ENCODE measurements around the gene TBC1D21. TPM values are rescaled to one million over a fixed set of nuclear protein-coding genes. Genes with fewer than 3 reads are reported as not detected.

Gene TBC1D21
- total and polyA plus RNA-seq, 2 of the 8 experiments (the other 6 are each of a cell fraction or from before 2014, with no cell fraction given): not detected

DNA sequence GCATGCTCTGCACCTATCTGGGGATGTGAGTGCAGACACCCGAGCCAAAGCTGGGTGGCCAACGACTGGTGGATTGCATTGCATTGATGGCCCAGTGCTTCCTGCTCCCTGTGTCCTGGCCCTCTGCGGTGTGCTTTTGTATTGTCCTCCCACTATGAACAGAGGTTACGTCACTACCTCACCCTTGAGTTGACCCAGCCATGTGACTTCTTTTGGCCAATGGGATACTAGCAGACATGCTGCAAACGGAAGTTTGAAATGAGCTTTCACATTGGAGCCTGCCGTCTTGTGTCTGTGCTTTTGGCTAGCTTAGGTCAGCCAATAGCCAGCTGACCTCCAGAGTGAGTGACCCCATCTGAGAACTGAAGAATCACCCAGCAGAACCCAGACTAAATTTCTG is 15.3 kb upstream of the TBC1D21 start:
- no peak overlapping the region for H4K8ac ChIP-seq (ENCODE audit: extremely low read depth, insufficient read depth, low read length)
- H3K18ac ChIP-seq (ENCODE audit: extremely low read depth, low read length): no peak overlapping the region
- H3K23me2 ChIP-seq (ENCODE audit: low read depth, low read length): no peaks in the 10 kb centered on the region; the same call in 1 of the 2 replicates
- peak overlapping the region; percentile 29; the same call in 1 of the 2 replicates for H2BK20ac ChIP-seq (ENCODE audit: low read length)
- no peak overlapping the region for H3K9ac ChIP-seq (replicated peaks in 1 of 4; ENCODE audit: extremely low read depth in 1 of 4, low read depth in 3 of 4, low read length in 3 of 4)
- H3K4me3 ChIP-seq (ENCODE audit: extremely low read depth in 1 of 4, insufficient read depth in 2 of 4, low read depth in 3 of 4, low read length in 4 of 4): no peak overlapping the region
- no peak overlapping the region for H2BK120ac ChIP-seq (replicated peaks; ENCODE audit: low read depth, low read length)
- no peaks in the 10 kb centered on the region for H4K20me1 ChIP-seq (replicated peaks in 1 of 2; ENCODE audit: control insufficient read depth in 1 of 2, insufficient read depth in 2 of 2, low read length in 2 of 2)
- no peak overlapping the region for H3K14ac ChIP-seq (ENCODE audit: insufficient read length)
- peaks cover 0 to 4% (median 2%) of the 10 kb centered on the region in 4 experiments; a peak in 4 of 7 replicates for H3K4me1 ChIP-seq (replicated peaks in 1 of 4; ENCODE audit: control insufficient read depth in 3 of 4, insufficient read depth in 4 of 4, low read length in 3 of 4)
- ChIA-PET POLR2A (ENCODE audit: partially characterized antibody) (no interaction called here), CTCF (ENCODE audit: partially characterized antibody) (interaction anchor here (0.6 to 4.8 kb wide), 7 partner anchors 7 to 78 kb away, joined by 3 to 36 read pairs (median 3); partner anchors contain the start of gene TBC1D21)
- H3K23ac ChIP-seq (ENCODE audit: insufficient read length): no peak overlapping the region
- no peak overlapping the region for H3K27ac ChIP-seq (ENCODE audit: low read depth, low read length)
- no peaks in the 10 kb centered on the region for H3K36me3 ChIP-seq (ENCODE audit: control insufficient read depth in 2 of 4, insufficient read depth in 4 of 4, low read length in 3 of 4)
- H3K4me2 ChIP-seq (ENCODE audit: insufficient read depth in 1 of 2, low read depth in 2 of 2, low read length in 2 of 2): no peak overlapping the region
- no peak overlapping the region for H2AK5ac ChIP-seq (ENCODE audit: low read depth, low read length)
- no peaks in the 10 kb centered on the region for H3K79me1 ChIP-seq (ENCODE audit: low read depth, low read length)
- H3K9me3 ChIP-seq (ENCODE audit: insufficient read depth in 2 of 2, low read depth in 1 of 2, low read length in 1 of 2): no peaks in the 10 kb centered on the region
- H3K27me3 ChIP-seq (replicated peaks in 1 of 4; ENCODE audit: control insufficient read depth in 3 of 4, extremely low read depth in 1 of 4, insufficient read depth in 3 of 4, low read length in 3 of 4): no peaks in the 10 kb centered on the region; a peak in 2 of 7 replicates
- no peaks in the 10 kb centered on the region for H3K79me2 ChIP-seq (ENCODE audit: control insufficient read depth in 1 of 2, insufficient read depth in 2 of 2, low read length in 2 of 2)
- 0 out of 2 replicates have a peak overlapping the region, but pooled peaks have one; percentile 0 for H2BK15ac ChIP-seq (ENCODE audit: low read length)
- WGBS, 2 experiments (ENCODE audit: extremely low coverage in 1 of 2, insufficient coverage in 1 of 2, insufficient read length in 1 of 2, insufficient replicate concordance in 2 of 2, low coverage in 1 of 2, low lambda C conversion rate in 2 of 2, missing lambda C conversion rate in 1 of 2): 90% methylated on average over 6 of the region's 6 CpGs; no CpG with 5 or more reads in 1 of the 2 experiments
- H3K56ac ChIP-seq (replicated peaks; ENCODE audit: insufficient read length, low read depth, low read length): no peak overlapping the region
- no peak for DNase-seq (ENCODE audit: low read depth in 1 of 2, low spot score in 2 of 2)
- no peak for FAIRE-seq
- no peak overlapping the region for H4K5ac ChIP-seq (ENCODE audit: insufficient read length, low read depth, low read length)
- H2BK5ac ChIP-seq (ENCODE audit: low read depth, low read length): peak overlapping the region; percentile 15; the same call in 1 of the 2 replicates
- no peak for TF ChIP-seq YY1 (IDR thresholded peaks at IDR 0.05; ENCODE audit: low read depth, low read length)
- TF ChIP-seq TBP (IDR thresholded peaks at IDR 0.05; ENCODE audit: low read depth, low read length): no peak
- no peak for TF ChIP-seq BACH1 (IDR thresholded peaks at IDR 0.05; ENCODE audit: low read length)
- TF ChIP-seq TAF1 (IDR thresholded peaks at IDR 0.05; ENCODE audit: low read depth, low read length): no peak
- TF ChIP-seq FOSL1 (IDR thresholded peaks at IDR 0.05; ENCODE audit: insufficient read depth, low read depth, low read length): no peak
- no peak for TF ChIP-seq CEBPB (IDR thresholded peaks at IDR 0.05; ENCODE audit: low read depth, low read length)
- TF ChIP-seq JUND (IDR thresholded peaks at IDR 0.05; ENCODE audit: low read length): no peak
- TF ChIP-seq ATF2 (IDR thresholded peaks at IDR 0.05; ENCODE audit: low read length): no peak
- no peak overlapping the region for H2AFZ ChIP-seq (ENCODE audit: low read length)
- H3K4ac ChIP-seq (replicated peaks; ENCODE audit: insufficient read length, low read depth, low read length): no peak overlapping the region
- H4K91ac ChIP-seq (replicated peaks; ENCODE audit: insufficient read length, low read length): no peak overlapping the region
- H2BK12ac ChIP-seq (ENCODE audit: low read depth, low read length): no peak overlapping the region

Measured in H1 (cell line).